Endothelial cell of umbilical vein (primary cell): ENCODE data around the gene SENP2. TPM values are rescaled to one million over a fixed set of nuclear protein-coding genes. Genes with fewer than 3 reads are reported as not detected.

Experiments
- BruUV-seq: library from RNA; stranded (reverse); fragments of 400-500 nt; replicated peaks from 2 replicates; lab custom pipeline; 2021; lab: Mats Ljungman, UMichigan
- CTCF ChIA-PET: fragments of 300-600, 350-600 bp; sonication (Branson Sonifier 250); formaldehyde crosslinking; loops from one replicate; lab custom pipeline; 2021; ENCODE audit warnings: antibody characterized with exemption, inconsistent platforms; lab: Charles Lee
- POLR2A ChIA-PET: fragments of 300-600, 350-600 bp; sonication (Branson Sonifier 250); formaldehyde crosslinking; loops from one replicate; lab custom pipeline; 2021; ENCODE audit warnings: antibody characterized with exemption, inconsistent platforms; lab: Charles Lee
- DNase-seq: peaks from one replicate; pipeline ENCODE4 v3.0.0-alpha.2; 2011; ENCODE audit warnings: low read depth, low spot score
- FAIRE-seq: peaks from 2 replicates; lab custom pipeline; 2011; peaks lifted over from hg19 to GRCh38; lab: Jason Lieb, UNC
- H2AFZ ChIP-seq: 2 replicates; pipeline ENCODE4 v1.6.0; 2012; ENCODE audit warnings: low read depth, low read length, control low read depth, inconsistent platforms
- H3K27ac ChIP-seq: 2 replicates; pipeline ENCODE4 v1.5.1; 2011; ENCODE audit warnings: low read depth, mild to moderate bottlenecking, control low read depth, low read length, moderate library complexity; ENCODE audit not compliant: insufficient read depth
- H3K27me3 ChIP-seq, 2 experiments: 2 replicates each; pipeline versions ENCODE4 v1.6.0 to v1.6.1; 2011; ENCODE audit warnings: low read length in 2 of 2, mixed read lengths in 1 of 2; ENCODE audit not compliant: control insufficient read depth in 2 of 2, insufficient read depth in 2 of 2
- H3K36me3 ChIP-seq, 2 experiments: 2 replicates in 1 of 2; 3 replicates in 1 of 2; pipeline ENCODE4 v1.5.1; 2011; ENCODE audit warnings: low read length in 2 of 2, mild to moderate bottlenecking in 1 of 2, moderate library complexity in 1 of 2; ENCODE audit not compliant: control insufficient read depth in 2 of 2, insufficient read depth in 2 of 2; ENCODE audit errors: extremely low read depth in 1 of 2
- H3K4me1 ChIP-seq: 3 replicates; pipeline ENCODE4 v1.5.1; 2011; ENCODE audit warnings: mild to moderate bottlenecking, low read length; ENCODE audit not compliant: control insufficient read depth, insufficient read depth; ENCODE audit errors: extremely low read depth
- H3K4me2 ChIP-seq: 2 replicates; pipeline ENCODE4 v1.6.1; 2011; ENCODE audit warnings: low read length, control low read depth, mixed read lengths; ENCODE audit not compliant: insufficient read depth
- H3K4me3 ChIP-seq, 3 experiments: fragments of 200-600 bp in 1 of 3; sonication (generic), shearing (Covaris generic) in 1 of 3; replicated peaks in 1 of 3; 2 replicates each; pipeline ENCODE4 v1.5.1; 2011 to 2016; ENCODE audit warnings: control low read depth in 3 of 3, low read length in 3 of 3, mild to moderate bottlenecking in 2 of 3, inconsistent platforms in 1 of 3, low read depth in 1 of 3, moderate library complexity in 1 of 3; ENCODE audit not compliant: insufficient read depth in 1 of 3
- H3K79me2 ChIP-seq: 2 replicates; pipeline ENCODE4 v1.6.0; 2012; ENCODE audit warnings: low read length, inconsistent platforms; ENCODE audit not compliant: control insufficient read depth, insufficient read depth
- H3K9ac ChIP-seq: replicated peaks from 2 replicates; pipeline ENCODE3; 2011; ENCODE audit warnings: low read length, control low read depth; ENCODE audit not compliant: insufficient read depth; ENCODE audit errors: extremely low read depth
- H3K9me1 ChIP-seq: replicated peaks from 3 replicates; pipeline ENCODE4 v1.6.0; 2011; ENCODE audit warnings: mild to moderate bottlenecking, low read length; ENCODE audit not compliant: control insufficient read depth, insufficient read depth; ENCODE audit errors: extremely low read depth
- H3K9me3 ChIP-seq: replicated peaks from 2 replicates; pipeline ENCODE4 v1.5.1; 2012; ENCODE audit warnings: low read length, inconsistent platforms; ENCODE audit not compliant: control insufficient read depth, insufficient read depth
- H4K20me1 ChIP-seq: replicated peaks from 2 replicates; pipeline ENCODE3; 2011; ENCODE audit warnings: mild to moderate bottlenecking, low read length; ENCODE audit not compliant: control insufficient read depth, insufficient read depth; ENCODE audit errors: extremely low read depth
- EZH2 ChIP-seq: IDR thresholded peaks from 2 replicates; pipeline ENCODE4 v1.6.1; 2012; ENCODE audit warnings: borderline replicate concordance, low read depth, mild to moderate bottlenecking, moderate library complexity, low read length, inconsistent platforms; ENCODE audit not compliant: severe bottlenecking
- FOS ChIP-seq: IDR thresholded peaks from 2 replicates; pipeline ENCODE4 v1.6.1; 2011; ENCODE audit warnings: mild to moderate bottlenecking, low read length, moderate library complexity, borderline replicate concordance; ENCODE audit not compliant: insufficient read depth
- GATA2 ChIP-seq: IDR thresholded peaks from 2 replicates; pipeline ENCODE4 v1.7.0; 2011; ENCODE audit warnings: low read depth, mild to moderate bottlenecking, moderate library complexity, mixed read lengths, low read length; ENCODE audit not compliant: insufficient read length, insufficient read depth
- JUN ChIP-seq: IDR thresholded peaks from 2 replicates; pipeline ENCODE4 v1.6.1; 2011; ENCODE audit warnings: borderline replicate concordance, low read depth; ENCODE audit not compliant: insufficient read length, insufficient read depth
- MYC ChIP-seq: IDR thresholded peaks from one replicate; pipeline ENCODE4 v1.6.1; 2011; ENCODE audit warnings: mild to moderate bottlenecking, low read depth, low read length
- POLR2A ChIP-seq: IDR thresholded peaks from 2 replicates; pipeline ENCODE4 v1.6.1; 2012; ENCODE audit warnings: low read depth, mild to moderate bottlenecking, control low read depth, low read length
- dilution Hi-C: fragments of 300-500 bp; cut with MboI; formaldehyde crosslinking; loops from one replicate; pipeline ENCODE4 v1.15.0; 2019; ENCODE audit warnings: low sequenced_read_pairs; ENCODE audit not compliant: extremely low pct_ligation_motif_present
- intact Hi-C: fragments of 100-400 bp; cut with micrococcal nuclease; formaldehyde crosslinking; loops from one replicate; pipeline ENCODE4 v1.10.0; 2022
- polyA plus RNA-seq, 4 experiments: library from polyadenylated mRNA; depleted of rRNA in 3 of 4; stranded (reverse) in 3 of 4; unstranded in 1 of 4; fragments of >200 nt; gene quantifications; 2 replicates each; pipeline versions ENCODE4 v1.2.1 to v1.2.3, GENCODE V29; 2011 to 2012; ENCODE audit warnings: missing spikeins in 1 of 4
- total RNA-seq: library from RNA; stranded (reverse); gene quantifications from 2 replicates; pipeline ENCODE4 v1.2.3, GENCODE V29; 2021
- TF ChIP-seq, protein P1 (sequence below), 2 donors: IDR thresholded peaks; 1 replicate in 1 of 2; 2 replicates in 1 of 2; pipeline ENCODE4 v1.5.1; 2011; ENCODE audit warnings: low read length in 2 of 2, mild to moderate bottlenecking in 2 of 2, moderate library complexity in 2 of 2, control low read depth in 1 of 2, inconsistent platforms in 1 of 2, low read depth in 1 of 2; ENCODE audit not compliant: insufficient read depth in 1 of 2; ENCODE audit errors: extremely low read depth in 1 of 2
- TF ChIP-seq, protein P2 (sequence below): IDR thresholded peaks from 2 replicates; pipeline ENCODE4 v1.6.1; 2011; ENCODE audit not compliant: insufficient read depth, insufficient read length

Gene SENP2
- total and polyA plus RNA-seq, 2 donors (not counting 3 experiments of a cell fraction or from before 2014, with no cell fraction given): 3.8 to 40.4 TPM

DNA sequence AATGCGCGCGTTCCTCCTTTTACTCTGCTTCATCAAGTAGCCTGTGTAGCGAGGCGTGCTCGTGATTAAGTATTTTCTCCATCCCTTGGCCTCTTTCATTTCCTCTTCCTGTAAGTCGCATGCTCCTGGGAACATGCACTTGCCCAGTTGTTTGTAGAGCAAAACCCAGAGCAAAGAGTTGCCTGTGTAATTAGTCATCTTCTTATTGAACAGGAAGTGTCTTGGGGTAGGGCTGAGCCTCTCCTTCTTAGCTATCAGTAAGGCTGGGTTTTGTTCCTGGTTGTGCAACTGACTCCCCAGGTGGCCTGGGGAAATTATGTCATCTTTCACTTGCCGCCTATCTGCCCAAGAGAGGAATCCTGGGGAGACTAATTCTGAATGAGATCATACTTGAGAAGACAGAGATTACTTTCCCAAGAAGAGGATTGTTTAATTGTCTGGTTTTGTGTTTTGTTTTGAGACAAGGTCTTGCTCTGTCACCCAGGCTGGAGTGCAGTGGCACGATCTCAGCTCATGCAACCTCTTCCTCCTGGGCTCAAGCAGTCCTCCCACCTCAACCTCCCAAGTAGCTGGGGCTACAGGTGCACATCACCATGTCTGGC lies 48.6 kb upstream of the SENP2 start:
- FAIRE-seq: peak; percentile 85
- dilution Hi-C loops (no loop called here), intact Hi-C loops (no loop called here)
- H3K4me3 ChIP-seq: no peak overlapping the region
- no peaks in the 10 kb centered on the region for H3K9me1 ChIP-seq
- H3K4me2 ChIP-seq: no peak overlapping the region
- H3K36me3 ChIP-seq: no peaks in the 10 kb centered on the region
- CTCF ChIA-PET: no interaction called here
- H4K20me1 ChIP-seq: no peaks in the 10 kb centered on the region
- no peak overlapping the region for H3K9ac ChIP-seq
- no peak overlapping the region for H3K27ac ChIP-seq
- H3K9me3 ChIP-seq: no peaks in the 10 kb centered on the region
- H2AFZ ChIP-seq: peak overlapping the region; percentile 66
- no peaks in the 10 kb centered on the region for H3K27me3 ChIP-seq
- POLR2A ChIA-PET: no interaction called here
- peaks cover 4% of the 10 kb centered on the region for H3K4me1 ChIP-seq
- BruUV-seq: no TSS peak
- DNase-seq: peak; percentile 64
- TF ChIP-seq JUN (no peak), EZH2 (no peak), POLR2A (no peak), FOS (peak; percentile 72), GATA2 (no peak), MYC (no peak)
- TF ChIP-seq, protein P1, sequence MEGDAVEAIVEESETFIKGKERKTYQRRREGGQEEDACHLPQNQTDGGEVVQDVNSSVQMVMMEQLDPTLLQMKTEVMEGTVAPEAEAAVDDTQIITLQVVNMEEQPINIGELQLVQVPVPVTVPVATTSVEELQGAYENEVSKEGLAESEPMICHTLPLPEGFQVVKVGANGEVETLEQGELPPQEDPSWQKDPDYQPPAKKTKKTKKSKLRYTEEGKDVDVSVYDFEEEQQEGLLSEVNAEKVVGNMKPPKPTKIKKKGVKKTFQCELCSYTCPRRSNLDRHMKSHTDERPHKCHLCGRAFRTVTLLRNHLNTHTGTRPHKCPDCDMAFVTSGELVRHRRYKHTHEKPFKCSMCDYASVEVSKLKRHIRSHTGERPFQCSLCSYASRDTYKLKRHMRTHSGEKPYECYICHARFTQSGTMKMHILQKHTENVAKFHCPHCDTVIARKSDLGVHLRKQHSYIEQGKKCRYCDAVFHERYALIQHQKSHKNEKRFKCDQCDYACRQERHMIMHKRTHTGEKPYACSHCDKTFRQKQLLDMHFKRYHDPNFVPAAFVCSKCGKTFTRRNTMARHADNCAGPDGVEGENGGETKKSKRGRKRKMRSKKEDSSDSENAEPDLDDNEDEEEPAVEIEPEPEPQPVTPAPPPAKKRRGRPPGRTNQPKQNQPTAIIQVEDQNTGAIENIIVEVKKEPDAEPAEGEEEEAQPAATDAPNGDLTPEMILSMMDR (IDR thresholded peaks at IDR 0.05; ENCODE audit: extremely low read depth in 1 of 2, insufficient read depth in 1 of 2, low read depth in 1 of 2, low read length in 2 of 2): no peak
- TF ChIP-seq, protein P2, sequence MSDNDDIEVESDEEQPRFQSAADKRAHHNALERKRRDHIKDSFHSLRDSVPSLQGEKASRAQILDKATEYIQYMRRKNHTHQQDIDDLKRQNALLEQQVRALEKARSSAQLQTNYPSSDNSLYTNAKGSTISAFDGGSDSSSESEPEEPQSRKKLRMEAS: no peak
- no peaks in the 10 kb centered on the region for H3K79me2 ChIP-seq
